ENCODE data around the gene DARS1.

Gene DARS1

DNA sequence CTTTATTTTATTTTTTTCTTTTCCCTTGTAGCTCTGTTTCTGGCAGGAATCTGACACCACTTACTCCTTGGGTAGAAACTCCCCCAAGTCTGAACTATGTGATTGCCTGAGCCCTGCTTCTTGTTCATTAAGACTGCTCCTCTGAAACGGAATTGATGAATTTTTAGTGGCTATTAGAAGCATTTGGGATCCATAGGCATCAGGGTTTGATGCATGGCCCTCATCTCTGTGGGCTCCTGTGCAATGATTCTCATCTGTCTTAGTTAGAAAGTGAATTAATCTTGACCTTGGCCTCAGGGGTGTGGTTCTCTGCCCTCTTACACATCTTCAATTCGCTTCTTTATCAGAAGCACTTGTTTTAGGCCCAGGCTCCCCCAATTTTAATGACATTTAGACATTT is 31.0 kb upstream of the DARS1 start:
- DNase-seq (ENCODE audit: low spot score), result no peak

DNA sequence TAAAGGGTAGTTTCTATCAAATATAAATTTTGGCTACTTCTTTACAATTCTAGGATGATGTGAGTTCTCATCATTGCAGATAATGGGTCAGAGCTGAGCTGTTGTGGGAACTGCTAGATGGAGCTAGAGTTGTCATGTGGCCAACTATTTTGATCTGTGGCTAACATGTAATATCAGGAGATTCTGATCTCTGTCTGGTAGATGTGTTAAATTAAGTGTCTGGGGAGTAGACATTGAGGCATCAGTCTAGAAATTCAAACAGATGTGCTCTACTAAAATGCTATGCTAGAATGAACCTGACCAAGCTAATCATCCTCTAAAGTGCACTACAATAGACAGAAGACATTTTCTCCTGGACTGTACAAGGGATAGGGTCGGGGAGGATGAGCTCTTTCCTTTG is 30.3 kb upstream of the DARS1 start:
- DNase-seq (ENCODE audit: low spot score), result peak; percentile 81

DNA sequence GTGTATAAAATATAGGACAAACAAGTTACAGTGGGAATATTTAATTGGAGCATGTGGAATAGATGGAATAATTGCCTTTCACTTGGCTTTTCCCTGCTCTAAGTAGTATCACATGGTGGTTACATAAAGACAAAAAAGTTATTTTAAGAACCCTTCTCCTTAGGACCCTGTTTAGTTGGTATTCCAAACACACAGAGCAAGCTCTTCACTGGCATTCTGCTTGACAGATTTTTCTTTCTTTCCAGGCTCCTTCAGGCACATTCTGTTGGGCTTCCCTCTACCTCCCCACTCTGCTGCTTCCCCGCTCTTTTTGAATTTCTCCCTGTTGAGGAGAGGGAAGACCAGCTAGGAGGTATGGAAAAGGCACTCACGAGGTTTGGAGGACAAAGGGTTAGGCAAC is 29.0 kb upstream of the DARS1 start:
- DNase-seq (ENCODE audit: low spot score), result no peak

DNA sequence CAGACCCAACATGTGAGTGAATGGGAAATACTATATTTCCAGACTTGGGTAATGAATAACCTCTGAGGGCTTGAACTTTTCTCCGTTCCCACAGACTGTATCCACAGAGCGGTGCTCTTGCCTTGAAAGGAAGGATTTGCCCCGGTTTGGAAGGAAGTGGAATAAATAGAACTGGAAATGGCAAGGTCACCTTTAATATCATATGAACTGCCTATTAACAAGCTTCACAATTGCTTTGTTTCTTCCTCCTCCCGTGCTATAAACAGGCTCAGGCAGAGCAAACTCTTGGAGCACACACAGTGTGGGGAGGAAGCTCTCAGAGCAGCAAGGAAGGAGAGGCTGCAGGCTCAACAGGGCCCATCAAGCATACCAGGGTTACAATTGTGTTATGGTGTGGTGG is 28.5 kb upstream of the DARS1 start:
- DNase-seq (ENCODE audit: low spot score), result no peak

DNA sequence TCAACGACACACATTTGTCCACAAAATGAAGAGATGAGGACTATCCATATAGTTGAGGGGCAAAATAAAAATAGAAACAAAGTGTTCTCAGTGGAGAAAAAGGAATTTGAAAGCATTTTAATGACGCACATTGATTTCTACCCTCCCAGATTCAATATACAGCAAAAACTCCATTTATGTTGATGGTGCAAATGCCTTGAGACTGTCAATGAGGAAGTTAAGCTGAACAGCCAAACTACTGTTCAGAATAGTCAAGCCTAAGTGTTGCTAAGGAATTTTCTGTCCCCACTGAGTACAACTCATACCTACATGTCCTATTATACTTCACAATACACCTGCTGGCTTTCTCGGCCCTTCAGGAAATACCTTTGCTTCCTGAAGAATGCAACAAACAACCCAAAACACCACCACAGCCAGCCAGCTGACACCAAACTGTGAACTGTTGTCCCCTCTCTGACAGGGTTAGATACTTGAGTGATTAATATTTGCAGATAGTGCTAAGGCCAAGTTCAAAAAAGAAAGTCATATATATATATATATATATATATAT is 27.8 kb upstream of the DARS1 start:
- DNase-seq (ENCODE audit: low spot score), result no peak

DNA sequence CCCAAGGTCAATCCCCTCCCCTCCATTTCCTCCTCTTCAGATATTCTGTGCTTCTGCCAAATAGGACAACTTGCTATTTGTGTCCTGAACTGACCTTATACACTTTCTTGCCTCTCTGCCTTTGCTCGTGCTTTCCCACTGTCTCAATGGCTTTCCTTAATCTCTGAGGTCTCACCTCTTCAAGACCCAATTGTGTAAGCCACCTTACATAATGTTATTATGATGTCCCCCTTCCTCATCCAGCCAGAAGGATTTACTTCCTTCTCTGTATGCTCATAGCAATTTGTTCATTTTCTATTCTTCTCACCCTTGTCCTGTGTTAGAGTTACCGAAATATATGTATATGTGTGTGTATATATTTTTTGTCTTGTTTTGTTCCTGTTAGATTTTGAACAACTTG is 26.9 kb upstream of the DARS1 start:
- DNase-seq (ENCODE audit: low spot score), result no peak

DNA sequence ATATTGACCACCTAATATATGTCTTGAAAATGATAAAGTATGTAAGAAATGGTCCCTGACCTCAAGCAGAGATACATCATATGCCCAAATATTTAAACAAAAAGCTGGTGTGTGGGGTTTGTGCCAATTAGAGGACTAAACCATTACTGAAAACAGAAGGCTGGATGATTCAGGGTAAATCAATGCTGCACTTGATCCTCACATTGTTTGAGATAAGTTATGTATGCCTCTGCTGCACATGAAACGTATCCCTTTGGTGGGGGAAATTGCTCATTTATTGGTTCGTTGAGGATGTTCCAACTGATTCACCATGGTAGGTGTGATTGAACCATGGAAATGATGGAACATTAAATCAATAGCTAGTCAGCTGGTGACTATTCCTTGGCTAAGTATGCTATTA is 24.7 kb upstream of the DARS1 start:
- no peak for DNase-seq (ENCODE audit: low spot score)

DNA sequence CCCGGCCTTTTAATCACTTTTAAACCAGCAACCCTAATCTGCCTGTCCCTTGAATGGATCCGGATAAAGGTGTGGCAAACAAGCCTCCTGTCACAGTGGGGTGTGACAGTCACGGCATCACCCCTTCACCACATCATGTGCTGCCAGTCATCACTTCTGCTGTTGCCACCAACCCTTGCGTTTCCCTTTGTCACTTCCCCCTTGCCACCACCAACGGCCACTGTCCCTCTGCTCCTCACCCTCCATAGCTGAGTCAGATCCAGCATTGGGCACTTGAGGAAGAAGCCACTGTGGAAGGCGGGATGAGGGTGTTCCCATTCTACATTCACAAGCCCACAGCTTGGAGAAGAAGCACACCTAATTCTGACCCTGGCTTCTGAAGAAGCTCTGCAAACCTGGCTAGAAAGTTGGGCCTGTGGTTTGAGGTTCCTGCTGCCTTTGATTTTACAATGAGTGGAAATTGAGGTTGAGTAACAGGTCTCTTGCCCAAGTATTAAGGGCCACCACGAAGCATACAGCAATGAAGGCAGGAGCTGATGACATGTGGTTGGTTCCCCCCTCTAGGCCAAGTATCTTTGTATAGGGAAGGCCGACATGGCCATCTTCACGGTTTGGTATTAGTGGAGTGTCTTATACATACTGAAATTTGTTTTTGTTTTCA is 22.9 kb upstream of the DARS1 start:
- no peak for DNase-seq (ENCODE audit: low spot score)

DNA sequence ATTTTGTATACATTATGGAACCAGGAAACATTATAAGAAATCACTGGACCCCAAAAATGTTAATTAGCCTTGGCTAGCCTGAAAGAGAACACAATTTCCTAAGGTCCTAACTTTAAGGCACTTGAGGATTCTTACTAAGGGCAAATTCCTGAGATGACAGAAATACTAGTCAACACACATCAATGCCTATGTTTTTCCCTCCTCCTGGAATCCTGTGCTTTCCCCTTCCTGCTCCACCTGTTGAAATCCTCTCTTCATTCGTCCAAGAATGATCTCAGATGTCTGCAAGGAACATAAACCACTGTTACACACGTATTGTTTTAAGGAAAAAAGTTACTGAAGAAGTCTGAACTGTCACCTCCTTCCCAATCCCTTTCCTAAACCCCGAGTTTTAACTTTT is 21.2 kb upstream of the DARS1 start:
- DNase-seq (ENCODE audit: low spot score), result no peak

DNA sequence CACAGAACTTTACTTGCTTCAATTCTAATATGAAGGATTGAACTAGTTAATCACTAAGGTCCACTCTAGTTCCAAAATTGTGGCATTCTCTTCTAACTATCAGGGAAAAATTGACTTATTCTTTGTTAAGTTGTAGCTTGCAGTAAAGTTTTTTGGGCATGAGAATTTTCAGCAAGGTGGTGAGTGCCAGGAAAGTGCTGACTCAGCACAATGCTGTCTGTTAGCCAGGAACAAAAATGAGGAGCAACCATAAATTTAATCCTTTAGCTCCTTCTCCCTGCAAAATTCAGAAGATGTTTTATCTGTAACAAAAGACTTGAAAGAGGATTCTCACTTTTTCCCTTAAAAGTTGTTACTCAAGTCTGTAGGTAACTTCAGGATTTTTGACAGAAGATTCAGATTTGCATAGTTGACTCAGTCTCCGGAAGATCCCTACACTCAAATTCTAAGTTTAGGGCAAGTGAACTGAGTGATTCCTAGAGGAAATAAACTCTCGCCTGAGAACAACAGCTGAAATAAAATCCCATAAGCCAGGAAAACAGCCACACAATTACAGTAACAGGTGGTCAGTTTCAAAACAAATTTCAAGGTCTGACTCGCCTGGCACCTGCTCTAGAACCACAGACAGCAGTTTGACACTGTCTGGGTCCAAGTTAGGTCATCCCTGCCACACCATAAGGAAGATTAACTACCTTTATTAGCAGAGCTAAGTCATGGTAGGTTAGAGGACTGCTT is 20.2 kb upstream of the DARS1 start:
- DNase-seq (ENCODE audit: low spot score), result no peak

DNA sequence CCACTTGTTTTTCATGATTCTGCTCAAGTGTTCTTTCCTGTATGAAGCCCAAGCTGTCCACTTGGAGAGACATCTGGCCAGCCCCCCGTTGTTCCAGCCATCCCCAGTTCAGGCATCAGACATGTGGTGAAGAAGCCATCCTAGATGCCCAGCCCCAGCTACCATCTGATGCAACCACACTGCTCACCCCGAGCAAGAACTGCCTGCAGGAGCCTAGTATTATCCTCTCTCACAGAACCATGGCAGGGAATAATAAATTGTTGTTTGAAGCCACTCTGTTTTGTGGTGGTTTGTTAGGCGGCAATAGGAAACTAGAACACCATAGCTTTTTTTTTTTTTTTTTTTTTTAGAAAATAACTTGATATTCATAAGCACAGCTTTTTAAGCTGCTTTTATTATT is 19.5 kb upstream of the DARS1 start:
- DNase-seq (ENCODE audit: low spot score), result no peak

DNA sequence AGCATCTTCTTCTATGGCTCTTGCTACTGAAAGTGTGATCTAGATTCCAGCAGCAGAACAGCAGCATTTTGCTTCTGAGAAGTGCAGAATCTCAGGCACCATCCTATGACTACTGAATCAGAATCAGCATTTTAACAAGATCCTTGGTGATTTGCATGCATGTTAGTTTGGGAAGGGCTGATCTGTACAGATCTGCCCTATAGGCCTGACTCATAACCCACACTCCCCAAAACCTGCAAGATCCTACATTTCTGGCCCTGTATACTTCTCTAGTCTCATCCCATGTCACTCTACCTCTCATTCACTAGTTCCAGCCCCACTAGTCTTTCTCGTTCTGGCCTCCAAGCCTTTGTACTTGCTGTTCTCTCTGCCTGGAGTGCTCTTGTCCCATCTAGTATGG is 15.7 kb upstream of the DARS1 start:
- no peak for DNase-seq (ENCODE audit: low spot score)

DNA sequence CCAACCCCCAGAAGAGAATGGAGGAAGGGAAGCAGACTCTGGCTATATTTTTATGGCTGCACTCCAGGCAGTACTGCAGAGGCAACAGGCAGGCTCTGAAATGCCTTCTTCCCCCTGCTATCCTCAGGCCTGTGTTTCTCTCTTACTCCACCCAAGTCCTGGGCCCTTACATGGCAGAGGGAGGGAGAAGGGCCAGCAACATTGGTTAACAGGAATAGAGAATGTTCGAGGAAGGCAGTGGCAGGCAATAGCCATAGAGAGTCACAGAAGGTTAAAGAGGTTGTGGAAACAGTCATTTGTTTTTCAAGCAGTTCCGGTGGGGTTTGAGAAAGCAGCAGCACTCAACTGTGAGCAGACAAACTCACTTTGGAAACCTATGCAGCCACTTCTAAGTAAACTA is 15.1 kb upstream of the DARS1 start:
- no peak for DNase-seq (ENCODE audit: low spot score)

DNA sequence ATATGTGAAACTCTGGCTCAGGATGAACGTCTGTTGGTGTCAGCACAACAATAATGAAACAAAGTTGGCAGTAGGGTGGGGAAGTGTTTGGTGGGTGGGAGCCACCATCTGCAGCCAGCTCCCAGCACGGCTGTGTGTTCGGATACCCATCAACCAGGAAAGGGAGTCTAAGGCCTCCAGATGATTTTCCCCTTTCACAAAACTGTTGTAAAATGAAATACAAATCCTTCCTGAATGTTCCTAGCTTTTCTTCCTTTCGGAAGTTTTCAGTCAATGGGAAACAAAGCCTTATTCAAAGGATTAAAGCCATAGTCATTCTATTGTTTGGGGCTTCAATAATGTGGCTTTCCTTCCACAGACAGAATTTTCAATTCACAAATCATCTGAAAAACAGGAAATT is 14.5 kb upstream of the DARS1 start:
- no peak for DNase-seq (ENCODE audit: low spot score)

DNA sequence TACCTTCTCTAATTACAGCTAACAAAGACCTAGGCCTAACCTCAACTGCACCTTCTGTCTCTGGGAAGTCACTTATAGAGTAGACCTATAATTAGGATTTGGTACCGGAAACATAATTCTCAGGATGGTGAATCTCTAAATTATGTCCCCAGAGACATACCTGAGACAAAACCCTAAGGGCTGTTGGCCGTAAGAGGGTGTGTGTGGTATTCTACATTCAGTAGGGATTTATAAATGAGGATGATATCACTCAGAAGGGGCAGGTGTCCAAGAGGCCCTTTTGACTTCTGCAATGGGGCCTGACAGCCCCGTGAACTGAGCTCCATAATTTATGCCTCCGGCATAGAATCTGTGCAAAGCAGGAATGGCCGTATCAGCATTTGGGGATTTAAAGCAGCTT is 13.5 kb upstream of the DARS1 start:
- no peak for DNase-seq (ENCODE audit: low spot score)

DNA sequence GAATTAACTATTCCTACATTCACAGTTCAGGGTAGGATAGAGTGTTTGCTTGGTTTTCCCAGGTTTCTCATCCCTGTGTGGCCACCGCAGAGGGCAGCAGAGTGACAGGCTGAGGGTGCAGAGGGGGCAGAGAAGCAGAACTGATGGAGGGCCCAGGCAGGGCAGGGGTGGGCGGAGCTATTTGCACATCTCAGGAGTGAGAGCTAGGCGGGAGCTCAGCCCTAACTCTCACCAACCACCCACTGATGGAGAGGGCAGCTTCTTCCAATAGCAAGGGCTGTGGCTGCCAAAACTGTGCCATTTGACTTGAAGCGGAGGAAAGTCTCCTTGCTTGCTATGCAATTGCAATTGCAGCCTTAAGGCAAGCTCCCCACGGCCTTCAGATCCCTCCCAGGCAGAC is 12.0 kb upstream of the DARS1 start:
- DNase-seq (ENCODE audit: low spot score), result peak; percentile 79

DNA sequence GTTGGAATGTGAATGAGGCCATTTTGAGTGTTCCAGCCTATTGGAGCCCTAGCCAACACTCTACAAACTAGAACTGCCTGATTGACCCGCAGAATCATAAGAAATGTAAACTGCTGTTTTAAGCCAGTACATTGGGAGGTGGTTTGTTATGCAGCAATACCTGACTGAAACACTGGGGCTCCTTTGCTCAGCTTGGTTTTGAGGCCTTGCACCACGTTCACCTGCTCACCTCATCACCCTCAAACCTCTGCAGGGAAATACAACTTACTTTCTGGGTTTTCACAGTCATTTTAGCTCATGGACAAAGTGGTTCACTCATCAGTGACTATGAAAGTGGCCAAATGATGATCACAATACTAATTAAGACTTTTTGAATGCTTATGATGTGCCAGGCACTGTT is 10.9 kb upstream of the DARS1 start:
- DNase-seq (ENCODE audit: low spot score), result no peak

DNA sequence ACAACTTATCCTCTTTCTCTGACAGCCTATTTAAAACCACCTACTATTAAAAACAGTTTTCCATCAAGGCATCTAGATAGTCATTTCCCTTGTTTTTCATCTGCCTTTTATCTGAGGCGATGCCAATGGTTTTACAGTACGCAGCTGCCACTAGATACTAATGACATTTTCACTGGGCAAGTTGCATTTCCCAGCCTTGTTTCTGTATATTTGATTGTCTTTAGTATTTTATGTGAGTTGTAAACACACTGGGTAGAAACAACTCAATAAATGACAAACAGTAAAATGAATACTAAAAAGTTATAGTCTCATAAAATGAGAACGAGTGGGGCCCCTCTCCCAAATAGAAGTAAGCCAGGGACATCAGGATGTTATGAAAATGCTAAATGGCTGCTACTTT is 8.9 kb upstream of the DARS1 start:
- no peak for DNase-seq (ENCODE audit: low spot score)

DNA sequence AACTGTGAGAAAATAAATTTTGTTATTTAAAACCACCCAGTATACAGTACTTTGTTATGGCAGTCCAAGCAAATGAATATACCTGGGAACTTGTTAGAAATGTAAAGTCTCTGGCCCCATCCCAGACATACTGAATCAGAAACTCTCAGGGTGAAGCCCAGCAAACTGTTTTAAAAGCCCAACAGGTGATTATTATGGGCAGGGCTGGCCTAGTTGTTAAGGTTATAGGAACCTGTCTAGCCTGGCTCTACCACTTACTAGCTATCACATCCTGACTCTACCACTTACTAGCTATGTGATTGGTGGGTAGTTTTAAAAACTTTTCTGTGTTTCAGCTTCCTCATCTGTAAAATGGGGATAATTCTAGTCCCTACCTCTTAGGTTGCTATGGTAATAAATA is 8.0 kb upstream of the DARS1 start:
- no peak for DNase-seq (ENCODE audit: low spot score)

DNA sequence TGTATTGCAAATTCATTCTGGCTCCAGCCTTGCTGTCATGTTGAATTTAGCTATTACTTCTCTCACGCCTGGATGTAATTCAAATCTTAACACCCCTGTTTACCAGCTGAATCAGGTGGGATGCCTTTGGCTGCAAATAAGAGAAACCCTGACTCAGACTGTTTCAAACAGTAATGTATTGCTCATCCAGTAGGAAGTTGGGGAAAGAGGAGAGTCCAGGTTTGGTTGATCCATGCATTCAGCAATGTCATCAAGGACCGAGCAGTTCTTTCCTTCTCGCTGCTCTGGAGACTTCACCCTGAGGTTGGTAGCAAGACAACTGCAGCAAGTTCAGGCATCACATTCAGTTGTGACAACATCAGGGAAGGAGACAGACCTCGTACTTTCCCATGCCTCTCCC is 6.4 kb upstream of the DARS1 start:
- DNase-seq (ENCODE audit: low spot score), result no peak

DNA sequence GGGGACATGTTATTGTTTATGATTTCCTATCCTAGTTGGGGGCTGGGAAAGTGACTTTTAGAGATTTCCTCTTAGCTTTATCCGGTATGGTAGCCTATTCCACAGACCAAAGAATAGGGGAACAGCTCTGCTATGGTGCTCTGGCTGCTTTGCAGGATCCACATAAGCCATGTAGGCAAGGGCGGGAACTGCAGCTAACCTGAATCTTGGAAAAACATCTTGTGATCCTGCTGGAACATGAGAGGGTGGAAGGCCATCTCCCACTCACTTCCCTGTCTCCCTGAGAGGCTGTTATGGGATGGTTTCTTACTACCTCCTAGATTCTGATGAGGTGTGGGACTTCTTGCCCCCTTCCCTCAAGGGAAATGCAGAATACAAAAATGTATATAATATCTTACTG is 2.0 kb upstream of the DARS1 start:
- DNase-seq (ENCODE audit: low spot score), result no peak

DNA sequence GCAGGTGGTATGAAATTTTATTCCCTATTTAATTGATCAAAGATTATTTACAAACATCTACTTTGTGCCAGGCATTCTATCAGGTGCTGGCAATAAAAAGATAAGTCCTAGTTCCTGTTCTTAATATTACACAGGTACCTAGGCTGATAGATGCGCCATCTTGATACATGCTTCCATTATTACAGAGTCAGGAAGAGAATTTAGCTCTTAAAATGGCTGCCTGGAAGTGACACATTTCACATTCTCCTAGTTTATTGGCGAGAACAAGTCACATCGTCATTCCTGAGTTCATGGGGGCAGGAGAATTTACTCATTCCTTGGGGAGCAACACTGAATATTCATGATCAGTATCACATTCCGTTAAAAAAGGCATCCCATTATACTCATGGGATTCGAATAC is 1.1 kb upstream of the DARS1 start:
- no peak for DNase-seq (ENCODE audit: low spot score)

DNA sequence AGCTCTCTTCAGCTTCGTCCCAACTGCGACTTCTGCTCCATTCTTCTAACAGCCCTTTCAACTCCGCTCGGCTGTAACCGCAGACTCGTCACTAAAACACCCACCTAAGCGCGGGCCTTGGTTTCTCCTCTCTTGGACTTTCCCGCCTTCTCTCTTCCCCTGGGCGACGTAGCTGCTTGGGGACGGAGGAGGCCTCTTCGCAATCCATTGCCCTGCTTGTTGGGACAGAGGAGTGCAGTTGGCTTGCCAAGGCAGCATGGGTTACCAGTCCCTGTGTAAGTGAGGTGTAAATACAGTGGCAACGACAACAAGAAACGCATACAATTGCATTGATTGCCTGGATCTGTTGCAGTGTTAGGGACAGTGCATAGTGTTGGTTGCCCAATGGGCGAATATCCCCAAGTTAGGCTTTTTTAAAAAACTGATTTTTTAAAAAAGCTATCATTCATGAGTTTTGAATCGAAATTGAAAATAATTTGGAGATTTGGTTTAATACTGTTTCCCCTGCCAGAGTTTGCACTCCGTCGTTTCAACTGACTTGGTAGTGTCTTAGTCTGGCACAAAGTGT is 484 bp upstream of the DARS1 start:
- DNase-seq (ENCODE audit: low spot score), result no peak

All from SK-N-DZ (cell line).